Liver (tissue), 3 donors: Measurements from ENCODE around the gene SPP2.

ENCODE experiments used
- ATF3 ChIP-seq: IDR thresholded peaks from 2 replicates; pipeline ENCODE4 v1.6.1; 2016; ENCODE audit warnings: antibody characterized with exemption
- CTCF ChIP-seq: fragments of 150-350 bp; IDR thresholded peaks from 2 replicates; pipeline ENCODE4 v1.5.1; 2017; ENCODE audit warnings: improper control_type of control experiment, low read depth, low read length; ENCODE audit not compliant: missing input control
- EGR1 ChIP-seq, 2 donors: IDR thresholded peaks; 2 replicates each; pipeline ENCODE4 v1.6.1; 2016 to 2018; ENCODE audit warnings: antibody characterized with exemption in 2 of 2, low read depth in 2 of 2
- FOXA1 ChIP-seq: IDR thresholded peaks from 2 replicates; pipeline ENCODE4 v1.6.1; 2016; ENCODE audit warnings: antibody characterized with exemption
- GABPA ChIP-seq, 2 donors: IDR thresholded peaks in 1 of 2; conservative IDR thresholded peaks in 1 of 2; 2 replicates each; pipeline ENCODE4 v1.6.1; 2016; ENCODE audit warnings: antibody characterized with exemption in 2 of 2, mild to moderate bottlenecking in 1 of 2, moderate library complexity in 1 of 2
- REST ChIP-seq: IDR thresholded peaks from 2 replicates; pipeline ENCODE4 v1.6.1; 2016; ENCODE audit warnings: antibody characterized with exemption, mild to moderate bottlenecking
- RXRA ChIP-seq, 2 donors: IDR thresholded peaks; 2 replicates each; pipeline ENCODE4 v1.6.1; 2017 to 2018; ENCODE audit warnings: antibody characterized with exemption in 2 of 2, mild to moderate bottlenecking in 1 of 2
- SP1 ChIP-seq: IDR thresholded peaks from 2 replicates; pipeline ENCODE4 v1.6.1; 2018; ENCODE audit warnings: antibody characterized with exemption, mild to moderate bottlenecking
- donor health status: healthy.
- donor health status: healthy.

GRCh38 chr2:234047361-234047760 is 3.1 kb upstream of the SPP2 start:
- TF ChIP-seq SP1 (no peak), CTCF (no peak), ATF3 (no peak), EGR1 (IDR thresholded peaks at IDR 0.05; ENCODE audit: low read depth in 2 of 2) (no peak), REST (no peak), GABPA (IDR thresholded peaks at IDR 0.05 in 1 of 2, conservative IDR thresholded peaks at IDR 0.05 in 1 of 2) (no peak), RXRA (IDR thresholded peaks at IDR 0.05) (no peak), FOXA1 (no peak)
